Testis (tissue), 2 donors: ENCODE results near the gene PEMT.

Experiments
- CTCF ChIP-seq, 3 experiments: fragments of 450-650 bp in 2 of 3; fragments of 200-600 bp in 1 of 3; sonication (generic) in 1 of 3; IDR thresholded peaks; one replicate each; pipeline ENCODE4 v1.5.1; 2016 to 2019; ENCODE audit warnings: antibody characterized with exemption in 3 of 3, mild to moderate bottlenecking in 2 of 3, moderate library complexity in 1 of 3
- POLR2A ChIP-seq: fragments of 450-650 bp; IDR thresholded peaks from one replicate; pipeline ENCODE4 v1.6.1; 2017; ENCODE audit warnings: antibody characterized with exemption, mild to moderate bottlenecking, moderate library complexity

GRCh38 chr17:17520599-17521232, 70.8 kb downstream of the PEMT start:
- no peak for TF ChIP-seq CTCF (IDR thresholded peaks at IDR 0.05)
- TF ChIP-seq POLR2A: no peak
